GM19397 (cell line): ENCODE data around the gene PRRT1B.

ENCODE experiments used
- ATAC-seq: cut with Tn5 transposase; IDR thresholded peaks from one replicate; pipeline ENCODE4 v1.9.1; 2021; ENCODE audit warnings: mild to moderate bottlenecking, moderate library complexity; ENCODE audit not compliant: unreplicated experiment

Gene PRRT1B

GRCh38 chr9:131522257-131523085 is 22.9 kb upstream of the PRRT1B start:
- ATAC-seq = no peak

DNA sequence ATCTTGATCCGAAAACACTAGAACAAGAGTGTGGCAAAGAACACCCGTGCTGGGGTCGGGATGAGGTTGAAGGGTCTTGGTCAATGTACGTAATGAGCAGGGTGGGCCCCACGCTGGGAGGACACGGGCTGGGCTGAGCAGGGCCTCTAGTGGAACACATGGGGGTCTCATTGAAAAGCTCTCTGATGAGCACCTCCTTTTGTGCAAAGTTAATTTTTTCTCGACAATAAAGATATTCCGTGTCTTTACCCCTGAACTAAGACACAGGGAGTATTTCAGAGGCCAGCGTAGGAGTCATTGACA is 22.3 kb upstream of the PRRT1B start:
- ATAC-seq = no peak

DNA sequence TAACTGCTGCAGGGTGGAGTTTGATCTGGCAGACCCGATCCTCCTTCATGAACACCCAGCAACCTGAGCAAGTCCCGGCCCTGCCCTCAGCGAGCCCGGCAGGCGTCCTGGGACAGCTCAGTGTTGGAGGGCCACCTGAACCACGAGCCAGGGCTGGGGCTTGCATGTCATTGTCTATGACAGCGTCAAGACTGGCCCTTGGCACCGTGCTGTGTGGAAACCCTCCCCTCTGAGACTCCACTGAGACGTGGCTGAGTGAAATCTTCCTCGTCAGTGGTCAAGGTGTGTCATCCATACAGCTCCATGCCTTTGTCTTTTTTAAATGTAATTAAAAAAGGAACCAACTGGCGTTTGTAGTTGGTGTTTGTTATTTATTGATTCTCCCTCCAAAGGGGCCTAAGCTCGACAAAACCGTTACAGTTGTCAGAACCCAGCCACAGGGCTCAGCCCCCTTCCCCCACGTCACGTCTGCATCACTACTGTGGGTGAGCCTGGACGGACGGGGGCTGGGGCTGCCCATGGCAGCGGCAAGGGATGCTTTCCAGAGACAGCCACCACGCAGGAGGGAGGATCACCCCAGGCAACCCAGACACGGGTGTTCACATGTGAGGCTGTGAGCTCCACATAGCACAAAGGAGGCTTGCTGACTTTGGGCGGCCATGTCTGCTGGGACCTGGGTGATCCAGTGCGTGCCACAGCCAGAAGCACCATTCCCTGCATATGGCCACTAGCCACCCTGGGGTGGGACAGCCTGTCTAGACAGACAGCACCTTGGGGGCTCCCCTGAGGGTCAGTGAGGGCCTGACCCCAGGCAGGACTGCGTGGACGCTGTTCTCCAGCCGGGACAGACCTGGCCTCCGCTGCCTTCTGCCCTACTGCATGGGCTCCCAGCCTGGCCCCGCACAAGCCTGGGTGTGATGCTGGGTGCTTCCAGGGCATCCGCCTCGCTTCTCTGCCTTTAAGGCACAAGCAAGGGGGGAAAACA is 21.6 kb upstream of the PRRT1B start:
- ATAC-seq = no peak

GRCh38 chr9:131524665-131525315 is 20.5 kb upstream of the PRRT1B start:
- ATAC-seq = no peak

GRCh38 chr9:131525643-131526565 is 19.4 kb upstream of the PRRT1B start:
- ATAC-seq = no peak

DNA sequence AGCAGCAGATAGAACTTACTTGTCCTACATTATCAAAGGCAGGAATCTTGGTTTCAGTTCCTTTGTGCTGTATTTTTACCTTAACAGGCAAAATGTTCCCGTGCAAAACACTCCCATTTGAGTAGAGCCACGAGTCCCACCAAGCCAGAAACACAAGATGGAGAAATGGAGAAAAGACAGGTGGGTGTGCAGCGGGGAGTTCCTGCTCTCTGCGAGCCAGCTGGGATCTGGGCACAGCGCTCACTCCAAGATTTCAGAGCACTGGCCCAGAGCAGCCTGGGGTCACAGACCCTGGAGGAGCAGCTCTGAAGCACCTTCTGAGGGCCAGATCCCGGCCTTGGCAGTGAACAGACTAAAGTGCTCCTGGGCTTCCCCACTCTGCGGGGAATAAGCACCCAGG is 17.1 kb upstream of the PRRT1B start:
- no peak for ATAC-seq

- ATAC-seq = no peak
Observed at GRCh38 chr9:131528886-131529505, 16.3 kb upstream of the PRRT1B start.

GRCh38 chr9:131529597-131530545 is 15.5 kb upstream of the PRRT1B start:
- no peak for ATAC-seq

DNA sequence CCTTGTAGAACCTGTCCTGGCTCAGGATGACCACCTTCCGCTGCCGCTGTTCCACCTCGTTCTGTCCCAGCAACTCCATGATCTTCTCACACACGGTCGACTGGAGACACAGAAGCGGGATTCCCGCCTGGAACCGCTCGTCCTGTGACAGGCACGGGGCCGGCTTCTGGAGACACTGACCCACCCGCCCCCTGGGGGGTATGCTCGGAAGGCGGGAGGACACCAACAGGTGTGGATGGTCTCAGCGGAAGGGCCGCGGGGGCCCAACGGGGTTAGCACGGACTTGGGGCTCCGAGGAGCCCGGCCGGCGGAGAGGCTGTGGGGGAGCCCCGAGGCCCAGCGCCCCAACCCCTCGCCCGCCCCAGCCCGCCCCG is 14.8 kb upstream of the PRRT1B start:
- ATAC-seq = peak; percentile 26

DNA sequence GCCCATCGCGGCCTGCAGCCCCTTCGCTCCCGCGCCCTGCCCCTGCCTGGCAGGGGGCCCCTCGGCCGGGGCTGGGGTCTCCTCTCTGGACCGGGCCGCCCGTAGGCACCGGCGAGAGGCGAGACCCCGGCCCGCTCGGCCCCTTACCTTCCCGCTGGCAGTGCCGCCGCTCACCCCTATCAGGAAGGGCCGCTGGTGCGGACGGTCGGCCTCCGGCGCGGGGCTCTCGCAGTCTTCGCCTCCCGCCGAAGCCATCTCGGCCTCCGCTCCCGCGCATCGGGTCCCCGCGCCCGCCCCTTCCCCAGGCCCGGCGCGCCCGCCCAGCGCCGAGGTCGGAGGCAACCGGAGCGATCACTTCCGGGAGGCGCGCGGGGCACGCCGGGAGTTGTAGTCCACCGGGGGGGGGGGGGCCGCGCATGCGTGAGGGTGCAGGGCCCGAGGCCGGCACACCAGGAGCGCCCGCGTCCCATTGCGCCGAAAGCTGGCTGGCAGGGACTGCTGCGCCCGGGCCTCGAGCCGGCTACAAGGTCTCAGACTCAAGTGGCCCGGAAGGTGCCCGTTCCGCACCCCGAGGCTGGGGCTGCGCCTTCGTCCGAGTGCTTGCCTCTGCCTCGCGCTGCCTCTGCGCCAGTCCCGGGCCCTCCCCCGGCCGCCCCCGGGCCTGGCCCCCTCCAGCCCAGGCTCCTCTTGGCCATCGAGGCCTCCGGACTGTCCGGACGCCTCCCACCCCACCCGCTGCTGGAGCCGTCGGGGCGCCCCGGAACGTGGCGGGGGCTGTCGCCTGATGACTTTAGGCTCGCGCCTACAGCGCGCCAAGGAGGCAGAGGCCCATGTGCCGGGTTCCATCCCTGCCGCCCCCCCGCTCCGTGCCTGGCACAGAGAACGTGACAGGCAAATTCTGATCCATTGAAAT is 14.1 kb upstream of the PRRT1B start, which contains the start of gene UCK1:
TSS of gene UCK1 (minus strand) at position 344 of the 913 bp plus-strand sequence. CDS start at position 255, 89 bp downstream.
- peak; percentile 86 for ATAC-seq

DNA sequence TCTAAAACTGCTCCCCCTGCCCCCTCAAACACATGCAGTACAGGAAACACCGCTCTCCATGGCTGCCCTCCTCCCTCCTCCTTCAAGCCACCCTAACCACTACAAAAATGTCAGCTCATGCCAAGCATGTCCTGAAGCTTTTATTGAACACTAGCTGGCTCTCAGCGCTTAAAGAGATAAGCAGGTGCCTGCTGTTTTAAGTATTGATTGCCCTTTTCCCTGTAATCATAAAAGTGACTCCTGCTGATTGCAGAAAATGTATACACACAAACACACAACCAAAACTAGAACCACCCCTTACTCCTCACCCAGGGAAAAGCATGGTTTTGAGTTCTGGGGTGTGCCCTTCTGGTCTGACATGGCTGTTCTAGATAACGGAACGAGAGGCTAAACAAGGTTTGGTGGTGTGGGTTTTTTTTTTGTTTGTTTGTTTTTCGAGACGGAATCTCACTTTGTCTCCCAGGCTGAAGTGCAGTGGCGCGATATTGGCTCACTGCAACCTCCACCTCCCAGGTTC is 10.5 kb upstream of the PRRT1B start:
- no peak for ATAC-seq

DNA sequence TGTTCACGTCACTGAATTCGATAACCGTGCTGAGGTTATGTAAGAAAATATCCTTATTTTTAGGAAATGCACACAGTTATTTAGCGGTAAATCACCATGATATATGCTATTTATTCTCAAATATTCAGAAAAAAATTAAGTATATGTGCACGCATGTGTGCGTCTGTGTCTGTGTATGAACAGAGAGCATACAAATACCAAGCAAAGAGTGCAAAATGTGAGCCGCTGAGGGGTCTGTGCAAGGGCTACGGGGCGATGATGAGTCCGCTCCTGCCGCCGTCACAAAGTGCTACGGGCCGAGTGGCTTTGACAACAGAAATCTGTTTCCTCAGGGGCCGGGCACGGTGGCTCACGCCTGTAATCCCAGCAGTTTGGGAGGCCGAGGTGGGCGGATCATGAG is 7.4 kb upstream of the PRRT1B start:
- ATAC-seq = no peak

DNA sequence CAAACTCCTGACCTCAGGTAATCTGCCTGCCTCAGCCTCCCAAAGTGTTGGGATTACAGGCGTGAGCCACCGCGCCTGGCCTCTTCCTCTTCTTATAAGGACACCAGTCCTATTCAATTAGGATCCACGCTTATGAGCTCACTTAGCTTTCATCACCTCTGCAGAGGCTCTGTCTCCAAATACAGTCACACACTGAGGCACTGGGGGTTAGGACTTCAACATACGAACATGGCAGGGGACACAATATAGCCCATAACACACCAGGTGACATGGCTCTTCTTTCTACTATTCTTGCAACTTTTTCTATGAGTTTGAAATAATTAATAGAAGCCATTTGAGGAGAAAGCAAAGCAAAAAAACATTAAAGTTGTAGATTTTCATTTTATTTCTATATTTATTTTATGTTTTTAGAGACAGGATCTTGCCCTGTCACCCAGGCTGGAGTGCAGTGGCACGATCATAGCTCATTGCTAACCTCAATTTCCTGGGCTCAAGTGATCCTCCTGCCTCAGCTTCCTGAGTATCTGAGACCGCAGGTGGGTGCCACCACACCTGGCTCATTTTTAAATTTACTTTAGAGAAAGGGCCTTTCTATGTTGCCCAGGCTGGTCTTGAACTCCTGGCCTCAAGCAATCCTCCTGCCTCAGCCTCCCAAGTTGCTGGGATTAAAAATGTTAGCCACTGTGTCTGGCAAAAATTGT is 6.0 kb upstream of the PRRT1B start:
- no peak for ATAC-seq

GRCh38 chr9:131543141-131543540 is 2.2 kb upstream of the PRRT1B start:
- ATAC-seq = no peak

DNA sequence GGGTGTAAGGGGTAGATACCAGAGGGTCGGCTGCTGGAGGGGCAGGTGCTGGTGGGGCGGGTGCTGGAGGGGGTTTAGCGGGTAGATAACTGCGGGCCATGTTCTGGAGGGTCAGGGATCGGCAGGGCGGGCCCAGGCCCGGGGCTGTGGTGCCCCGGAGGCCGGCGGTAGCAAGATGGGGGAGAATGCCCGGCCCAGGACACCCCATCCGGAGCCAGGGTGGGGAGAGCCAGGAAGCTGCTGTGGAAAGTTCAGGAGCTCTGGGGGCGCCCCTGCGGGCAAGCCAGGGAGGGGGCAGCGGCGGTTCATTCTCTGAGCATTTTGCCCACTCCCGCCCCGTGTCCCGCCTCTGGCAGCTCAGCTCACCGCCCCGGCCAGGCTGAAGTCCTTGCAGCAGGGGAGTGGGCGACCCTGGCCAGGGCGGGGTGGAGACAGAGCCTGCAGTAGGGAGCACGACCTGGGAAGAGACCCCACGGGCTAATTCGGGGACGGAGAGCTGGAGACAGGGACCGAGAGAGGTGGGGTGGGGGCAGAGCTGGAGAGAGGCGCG is 538 bp downstream of the PRRT1B start:
- ATAC-seq = no peak

GRCh38 chr9:131546336-131547084 is 1.2 kb downstream of the PRRT1B start:
- ATAC-seq = no peak
